Smooth muscle cell of the umbilical artery (primary cell): Measurements from ENCODE around the gene NUDCD3. TPM values are rescaled to one million over a fixed set of nuclear protein-coding genes. Genes with fewer than 3 reads are reported as not detected.

ENCODE experiments used
- total RNA-seq: library from RNA; depleted of rRNA; stranded (reverse); fragments of >200 nt; gene quantifications from 2 replicates; pipeline ENCODE4 v1.2.3, GENCODE V29; 2014

NUDCD3 gene
- total RNA-seq = 53.7 and 110 TPM in 2 replicates

DNA sequence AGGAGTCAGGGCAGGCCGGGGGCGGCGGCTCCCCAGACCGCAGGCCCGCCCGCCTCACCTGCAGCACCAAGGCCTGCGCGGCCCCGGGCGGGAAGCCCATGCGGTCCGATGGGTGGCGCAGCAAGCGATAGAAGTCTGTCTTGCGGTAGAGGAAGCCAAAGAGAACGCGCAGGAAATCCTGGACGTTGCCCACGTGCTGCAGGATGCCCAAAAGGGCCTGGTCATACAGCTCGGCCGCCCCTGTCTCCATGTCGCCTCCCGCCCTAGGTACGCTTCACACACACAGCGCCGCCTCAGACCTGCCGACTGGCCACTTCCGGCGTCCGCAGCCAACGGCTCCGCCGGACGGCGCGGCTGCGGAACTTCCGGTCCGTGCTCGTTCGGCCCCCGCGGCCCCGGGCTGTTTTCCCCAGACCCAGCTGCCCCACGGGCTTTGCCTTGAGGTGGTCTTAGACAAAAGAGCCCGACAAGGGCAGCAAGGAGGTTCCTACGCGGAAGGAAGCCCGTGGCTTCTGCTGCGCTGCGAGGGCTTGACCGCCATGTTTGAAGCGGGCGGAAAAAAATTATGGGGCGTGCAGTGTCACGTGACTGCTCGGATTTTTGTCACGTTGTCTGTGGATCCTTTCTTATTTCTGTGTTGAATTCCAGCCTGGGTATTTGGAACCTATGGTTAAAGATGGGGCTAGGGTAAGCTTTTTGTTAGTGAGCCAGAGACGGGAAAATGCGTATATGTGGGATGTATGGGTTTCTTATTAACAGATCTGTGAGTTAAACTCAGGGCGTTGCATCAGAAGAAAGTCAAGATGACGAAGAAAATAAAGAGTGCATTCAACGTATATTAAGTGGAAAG is at the start of gene NUDCD3:
NUDCD3 (minus strand) TSS at position 308 of the 850 bp plus-strand sequence; CDS start at position 250, 58 bp downstream.

Other genes starting within 250 kb of the NUDCD3 start
- not detected in 2 replicates for gene CAMK2B, start 165.1 kb downstream of the NUDCD3 start, total RNA-seq
- under 0.01 TPM in 1 of 2 replicates, not detected in the other for gene NPC1L1, start 50.7 kb upstream of the NUDCD3 start, total RNA-seq
- 39.8 and 48.2 TPM in 2 replicates for gene DDX56, start 83.2 kb upstream of the NUDCD3 start, total RNA-seq
- gene TMED4, start 91.6 kb upstream of the NUDCD3 start, total RNA-seq = 189 and 242 TPM in 2 replicates
- 79.6 and 136 TPM in 2 replicates for gene OGDH, start 116.0 kb upstream of the NUDCD3 start, total RNA-seq